ENCODE measurements around the gene SWAP70. TPM values are rescaled to one million over a fixed set of nuclear protein-coding genes. Genes with fewer than 3 reads are reported as not detected.

The SWAP70 gene
- total RNA-seq, 1 experiment from 2014 or later: 18.6 TPM

- no peak for DNase-seq
- 0 out of 2 replicates have a peak, but pooled peaks cover 5% of the 10 kb centered on the region for H3K79me2 ChIP-seq (ENCODE audit: low read depth)
- no peak overlapping the region for H3K4me2 ChIP-seq
- CTCF ChIA-PET: no interaction called here
- intact Hi-C loops (cut with micrococcal nuclease; ENCODE audit: unreplicated experiment): no loop called here
- no peak overlapping the region for H2AFZ ChIP-seq
- H3K9me3 ChIP-seq (ENCODE audit: insufficient read depth, low read depth): no peaks in the 10 kb centered on the region
- peaks cover 10% of the 10 kb centered on the region; the same call in 1 of the 2 replicates for H3F3A ChIP-seq (ENCODE audit: insufficient read depth, low read depth)
- H3K36me3 ChIP-seq (ENCODE audit: low read depth): no peaks in the 10 kb centered on the region
- no TSS peak for BruUV-seq (replicated peaks)
- H3K4me1 ChIP-seq (replicated peaks; ENCODE audit: insufficient read depth): peaks cover 19% of the 10 kb centered on the region
- POLR2A ChIA-PET (ENCODE audit: unreplicated experiment): no interaction called here
- no peak overlapping the region for H3K27ac ChIP-seq
- TF ChIP-seq CTCF (conservative IDR thresholded peaks at IDR 0.05): no peak
- no peak for TF ChIP-seq EZH2 (IDR thresholded peaks at IDR 0.05; ENCODE audit: low read depth)
- H3K9me2 ChIP-seq (ENCODE audit: insufficient read depth): no peaks in the 10 kb centered on the region
- no peaks in the 10 kb centered on the region for H4K20me1 ChIP-seq (ENCODE audit: insufficient read depth)
- no peak overlapping the region for H3K4me3 ChIP-seq
- no peaks in the 10 kb centered on the region for H3K27me3 ChIP-seq (ENCODE audit: insufficient read depth, low read depth)
Measured at GRCh38 chr11:9762531-9762930, 98.7 kb downstream of the SWAP70 start.

GRCh38 chr11:9763301-9763700 is 99.4 kb downstream of the SWAP70 start:
- BruUV-seq (replicated peaks): no TSS peak
- no peak overlapping the region for H3K27ac ChIP-seq

GRCh38 chr11:9765320-9766101 is 101.6 kb downstream of the SWAP70 start:
- no peak overlapping the region for H3K4me2 ChIP-seq

More at GRCh38 chr11:9763301-9763700, 99.4 kb downstream of the SWAP70 start:
- Histone ChIP-seq H3K27me3 (ENCODE audit: insufficient read depth, low read depth) (no peaks in the 10 kb centered on the region), H3K4me2 (no peak overlapping the region), H3K4me3 (no peak overlapping the region), H3K79me2 (ENCODE audit: low read depth) (0 out of 2 replicates have a peak, but pooled peaks cover 5% of the 10 kb centered on the region), H2AFZ (no peak overlapping the region), H3K9me3 (ENCODE audit: insufficient read depth, low read depth) (no peaks in the 10 kb centered on the region), H3K36me3 (ENCODE audit: low read depth) (no peaks in the 10 kb centered on the region), H3K9me2 (ENCODE audit: insufficient read depth) (no peaks in the 10 kb centered on the region), H3K4me1 (replicated peaks; ENCODE audit: insufficient read depth) (peaks cover 15% of the 10 kb centered on the region), H3F3A (ENCODE audit: insufficient read depth, low read depth) (peaks cover 10% of the 10 kb centered on the region; the same call in 1 of the 2 replicates), H4K20me1 (ENCODE audit: insufficient read depth) (no peaks in the 10 kb centered on the region)
- ChIA-PET CTCF (no interaction called here), POLR2A (ENCODE audit: unreplicated experiment) (no interaction called here)
- intact Hi-C loops (cut with micrococcal nuclease; ENCODE audit: unreplicated experiment): no loop called here
- TF ChIP-seq EZH2 (IDR thresholded peaks at IDR 0.05; ENCODE audit: low read depth) (no peak), CTCF (conservative IDR thresholded peaks at IDR 0.05) (no peak)
- no peak for DNase-seq

More at GRCh38 chr11:9765320-9766101, 101.6 kb downstream of the SWAP70 start:
- ChIA-PET CTCF (no interaction called here), POLR2A (ENCODE audit: unreplicated experiment) (no interaction called here)
- H3K79me2 ChIP-seq (ENCODE audit: low read depth): 0 out of 2 replicates have a peak, but pooled peaks cover 4% of the 10 kb centered on the region
- no peak overlapping the region for H2AFZ ChIP-seq
- no TSS peak for BruUV-seq (replicated peaks)
- H3K27me3 ChIP-seq (ENCODE audit: insufficient read depth, low read depth): no peaks in the 10 kb centered on the region
- H3K27ac ChIP-seq: no peak overlapping the region
- no peaks in the 10 kb centered on the region for H3F3A ChIP-seq (ENCODE audit: insufficient read depth, low read depth)
- TF ChIP-seq CTCF (conservative IDR thresholded peaks at IDR 0.05) (no peak), EZH2 (IDR thresholded peaks at IDR 0.05; ENCODE audit: low read depth) (no peak)
- H3K36me3 ChIP-seq (ENCODE audit: low read depth): no peaks in the 10 kb centered on the region
- intact Hi-C loops (cut with micrococcal nuclease; ENCODE audit: unreplicated experiment): no loop called here
- H3K4me3 ChIP-seq: no peak overlapping the region
- peak in 1 of 2 experiments; percentile 8 for DNase-seq
- no peaks in the 10 kb centered on the region for H3K9me3 ChIP-seq (ENCODE audit: insufficient read depth, low read depth)
- no peaks in the 10 kb centered on the region for H3K9me2 ChIP-seq (ENCODE audit: insufficient read depth)
- no peaks in the 10 kb centered on the region for H4K20me1 ChIP-seq (ENCODE audit: insufficient read depth)
- no peaks in the 10 kb centered on the region for H3K4me1 ChIP-seq (replicated peaks; ENCODE audit: insufficient read depth)

Data from PC-9 (cell line).